Measurements from ENCODE around the gene ZKSCAN1. TPM values are rescaled to one million over a fixed set of nuclear protein-coding genes. Genes with fewer than 3 reads are reported as not detected.
A peak's percentile ranks its signal among the peaks of the same experiment; 100 is the strongest.

Gene ZKSCAN1
- total RNA-seq, 2 donors from 2014 or later, result 52.2 to 67.1 TPM

DNA sequence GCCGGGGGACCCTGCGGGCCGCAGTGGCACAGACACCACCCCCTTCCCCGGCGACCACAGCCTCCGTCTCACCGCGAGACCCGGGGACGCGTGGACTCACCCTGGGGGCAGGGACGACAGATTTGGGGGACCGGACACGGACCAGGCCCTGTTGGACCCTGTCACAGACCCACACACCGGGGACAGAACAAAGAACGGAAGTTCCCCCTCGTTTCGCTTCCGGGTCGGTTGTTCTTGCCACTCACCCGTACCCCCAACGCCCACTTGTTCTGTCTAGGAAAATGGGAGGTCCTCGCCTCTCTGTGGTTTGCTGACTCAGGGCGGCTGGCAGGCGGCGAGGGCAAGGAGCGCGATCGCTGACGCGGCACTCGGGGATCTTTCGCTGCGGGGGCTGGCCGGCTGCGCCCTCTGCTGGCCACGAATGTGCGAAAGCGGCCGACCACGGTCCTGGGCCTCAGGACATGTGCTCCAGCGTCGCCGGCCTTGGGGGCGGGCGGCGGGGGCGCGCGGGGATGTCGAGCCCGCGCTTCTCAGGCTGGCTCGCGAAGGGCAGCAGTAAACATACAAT is 66.2 kb downstream of the ZKSCAN1 start, which contains the start of gene ZNF3:
TSS of gene ZNF3 (minus strand) at position 189 of the 568 bp plus-strand sequence. CDS start 4,366 bp downstream, outside the sequence.
- DNase-seq (ENCODE audit: low spot score in 2 of 2) (peak; percentile 97 to 99), ATAC-seq (peak; percentile 85 to 90)
- Mint-ChIP-seq H3K36me3 (peaks cover 14 to 18% of the 10 kb centered on the region in 2 donors), H3K9me3 (no peaks in the 10 kb centered on the region), H3K27ac (peak within 1 kb of the TSS; percentile 88 to 94)

DNA sequence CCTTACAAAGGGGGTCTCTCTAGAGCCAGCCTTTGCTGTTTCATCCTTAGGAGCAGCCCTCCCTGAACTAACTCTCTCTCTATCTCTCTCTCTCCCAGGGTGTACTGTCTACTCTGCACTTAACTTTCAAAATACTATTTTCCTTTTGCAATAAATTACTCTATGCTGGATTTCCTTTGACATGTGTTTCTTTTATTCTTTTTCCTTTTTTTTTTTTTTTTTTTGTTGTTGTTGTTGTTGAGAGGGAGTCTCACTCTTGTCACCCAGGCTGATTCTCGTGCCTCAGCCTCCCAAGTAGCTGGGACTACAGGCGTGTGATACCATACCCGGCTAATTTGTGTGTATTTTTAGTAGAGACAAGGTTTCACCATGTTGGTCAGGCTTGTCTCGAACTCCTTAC is 67.6 kb downstream of the ZKSCAN1 start:
- no peak for ATAC-seq

DNA sequence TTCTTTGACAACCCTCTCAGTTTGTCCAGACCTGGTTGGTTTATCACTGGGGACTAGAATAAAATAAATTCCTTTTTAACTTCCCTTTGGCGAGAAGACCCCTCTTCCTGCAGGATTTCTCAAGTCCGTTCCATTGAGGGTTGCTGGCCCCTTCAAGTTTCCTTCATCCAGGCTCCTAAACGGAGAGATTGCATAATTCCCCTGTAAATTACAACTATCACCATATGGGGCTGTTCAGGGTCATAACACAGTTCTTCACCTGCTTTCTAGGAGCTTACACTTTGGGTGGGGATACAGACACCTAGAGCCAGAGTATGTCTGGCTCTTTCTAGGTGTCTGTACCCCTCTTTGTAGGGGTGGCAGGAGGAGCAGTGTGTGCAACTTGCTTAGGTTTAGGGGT is 70.1 kb downstream of the ZKSCAN1 start:
- Mint-ChIP-seq H3K27ac (no peak overlapping the region), H3K36me3 (peaks cover 5 to 12% of the 10 kb centered on the region in 2 donors), H3K9me3 (no peaks in the 10 kb centered on the region)
- ATAC-seq, result no peak
- no peak for DNase-seq (ENCODE audit: low spot score in 2 of 2)

More for the DNA sequence above, 67.6 kb downstream of the ZKSCAN1 start:
- Mint-ChIP-seq H3K36me3 (peaks cover 8 to 10% of the 10 kb centered on the region in 2 donors), H3K27ac (peak overlapping the region; percentile 45 to 88), H3K9me3 (no peaks in the 10 kb centered on the region)
- DNase-seq (ENCODE audit: low spot score in 2 of 2), result no peak

DNA sequence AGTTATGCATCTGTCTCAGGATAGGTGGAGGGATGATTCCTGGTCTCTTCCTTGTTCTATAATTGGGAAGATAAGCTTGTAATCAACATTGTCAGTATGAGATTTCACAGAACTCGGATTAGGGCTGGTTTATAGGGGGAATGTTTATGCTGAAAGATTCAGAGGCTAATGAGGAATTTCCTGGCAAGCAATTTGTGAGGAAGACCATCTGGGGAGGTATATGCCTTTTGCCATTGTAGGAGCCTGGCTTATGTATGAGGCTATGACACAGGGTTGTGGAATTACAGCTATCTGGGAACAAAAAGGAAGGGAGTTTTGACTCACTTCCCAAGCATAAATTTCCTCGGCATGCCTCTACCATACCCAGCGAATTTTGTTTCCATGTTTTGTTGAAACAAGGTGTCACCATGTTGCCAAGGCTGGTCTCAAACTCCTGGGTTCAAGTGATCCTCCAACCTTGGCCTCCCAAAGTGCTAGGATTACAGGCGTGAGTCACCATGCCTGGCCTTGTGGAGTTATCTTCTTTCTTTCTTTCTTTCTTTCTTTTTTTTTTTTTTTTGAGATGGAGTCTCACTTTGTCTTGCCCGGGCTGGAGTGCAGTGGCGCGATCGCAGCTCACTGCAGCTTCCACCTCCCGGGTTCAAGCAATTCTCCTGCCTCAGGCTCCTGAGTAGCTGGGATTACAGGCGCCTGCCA is 71.8 kb downstream of the ZKSCAN1 start:
- no peaks in the 10 kb centered on the region for H3K9me3 Mint-ChIP-seq
- DNase-seq (ENCODE audit: low spot score in 2 of 2), result no peak
- no peak for ATAC-seq
- H3K36me3 Mint-ChIP-seq, result peaks cover 0 to 9% of the 10 kb centered on the region in 2 donors
- H3K27ac Mint-ChIP-seq, result peak overlapping the region in 1 of 2 donors; percentile 91

DNA sequence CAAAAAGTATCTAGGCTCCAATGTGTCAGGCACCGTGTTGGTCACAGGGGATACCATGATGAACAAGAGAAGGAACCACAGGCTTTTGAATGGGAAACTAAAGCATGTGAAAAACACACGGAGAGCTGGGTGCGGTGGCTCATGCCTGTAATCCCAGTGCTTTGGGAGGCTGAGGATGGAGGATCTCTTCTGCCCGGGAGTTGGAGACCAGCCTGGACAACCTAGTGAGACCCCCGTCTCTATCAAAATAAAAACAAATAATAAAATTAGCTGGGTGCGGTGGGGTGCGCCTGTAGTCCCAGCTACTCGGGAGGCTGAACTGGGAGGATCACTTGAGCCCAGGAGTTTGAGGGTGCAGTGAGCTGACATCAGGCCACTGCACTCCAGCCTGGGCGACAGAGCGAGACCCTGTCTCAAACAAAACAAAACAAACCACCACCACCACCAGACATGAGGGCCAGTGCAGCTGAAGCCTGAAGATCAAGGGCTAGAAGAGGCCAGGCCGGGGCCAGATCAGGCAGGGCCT is 72.8 kb downstream of the ZKSCAN1 start:
- H3K27ac Mint-ChIP-seq, result peak overlapping the region; percentile 79 to 91
- H3K9me3 Mint-ChIP-seq, result no peaks in the 10 kb centered on the region
- no peak for DNase-seq (ENCODE audit: low spot score in 2 of 2)
- ATAC-seq, result peak; percentile 3 to 20
- H3K36me3 Mint-ChIP-seq, result peaks cover 0 to 9% of the 10 kb centered on the region in 2 donors

DNA sequence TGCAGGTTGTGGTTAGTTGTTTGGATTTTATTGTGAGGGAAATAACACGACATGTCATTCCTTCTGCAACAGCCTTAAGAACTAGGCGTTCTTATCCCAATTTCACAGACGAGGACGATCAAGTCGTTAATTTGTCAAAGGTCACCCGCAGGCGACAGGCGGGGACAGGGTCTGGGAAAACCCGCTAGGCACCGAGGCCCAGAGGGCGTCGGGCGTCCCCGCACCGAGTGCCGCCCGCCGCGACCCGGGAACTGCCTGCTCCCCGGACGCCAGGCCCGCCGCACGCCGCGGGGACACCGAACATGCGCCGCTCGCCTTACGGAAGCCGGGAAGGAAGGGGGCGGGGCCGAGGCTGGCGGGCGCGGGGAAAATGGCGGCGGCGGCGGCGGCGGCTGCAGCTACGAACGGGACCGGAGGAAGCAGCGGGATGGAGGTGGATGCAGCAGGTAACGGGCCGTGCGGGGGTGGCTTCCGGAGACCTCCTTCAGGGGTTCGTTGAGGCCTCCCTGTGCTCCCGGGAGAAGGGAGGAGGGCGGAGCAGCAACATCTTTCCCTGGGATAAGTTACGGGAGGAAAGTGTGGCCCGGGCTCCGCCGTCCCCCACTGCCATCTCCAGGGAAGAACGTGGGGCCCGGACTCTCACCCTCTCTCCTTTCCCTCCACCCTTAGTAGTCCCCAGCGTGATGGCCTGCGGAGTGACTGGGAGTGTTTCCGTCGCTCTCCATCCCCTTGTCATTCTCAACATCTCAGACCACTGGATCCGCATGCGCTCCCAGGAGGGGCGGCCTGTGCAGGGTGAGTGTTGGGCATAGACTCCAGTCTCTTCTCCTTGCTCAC is 73.4 kb downstream of the ZKSCAN1 start, which contains the start of gene COPS6:
TSS of gene COPS6 (plus strand) at position 349 of the 837 bp plus-strand sequence. CDS start at position 371, 22 bp downstream.
- ATAC-seq (peak; percentile 67 to 68), DNase-seq (ENCODE audit: low spot score in 2 of 2) (peak; percentile 87 to 95)
- Mint-ChIP-seq H3K36me3 (peaks cover 6 to 16% of the 10 kb centered on the region in 2 donors), H3K9me3 (no peaks in the 10 kb centered on the region), H3K27ac (peak within 1 kb of the TSS; percentile 79 to 91)

DNA sequence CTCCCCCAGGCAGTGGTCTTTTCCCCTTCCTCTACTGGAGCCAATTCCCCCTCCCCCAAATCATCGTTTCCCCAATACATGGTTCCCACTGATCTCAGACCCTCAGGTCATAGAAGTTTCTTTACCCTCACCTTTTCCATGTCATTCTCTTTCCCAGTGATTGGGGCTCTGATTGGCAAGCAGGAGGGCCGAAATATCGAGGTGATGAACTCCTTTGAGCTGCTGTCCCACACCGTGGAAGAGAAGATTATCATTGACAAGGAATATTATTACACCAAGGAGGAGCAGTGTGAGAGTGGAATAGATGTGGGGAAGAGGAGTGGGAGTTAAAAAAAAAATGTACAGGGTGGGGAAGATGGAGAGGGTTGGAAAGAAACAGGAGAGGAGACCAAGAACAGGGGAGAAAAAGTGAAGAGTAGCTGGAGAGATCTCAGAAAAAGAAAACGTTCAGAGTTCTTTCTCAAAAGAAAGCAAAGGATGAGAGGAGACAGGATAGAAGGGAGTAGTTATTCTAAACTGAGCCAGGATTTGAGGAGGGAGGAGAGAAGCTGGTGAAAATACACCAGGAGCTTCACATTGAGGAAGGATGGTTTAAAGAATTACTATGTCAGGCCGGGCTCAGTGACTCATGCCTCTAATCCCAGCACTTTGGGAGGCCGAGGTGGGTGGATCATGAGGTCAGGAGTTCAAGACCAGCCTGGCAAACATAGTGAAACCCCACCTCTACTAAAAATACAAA is 74.2 kb downstream of the ZKSCAN1 start:
- Mint-ChIP-seq H3K36me3 (peaks cover 10 to 18% of the 10 kb centered on the region in 2 donors), H3K27ac (peak overlapping the region; percentile 79 to 91), H3K9me3 (no peaks in the 10 kb centered on the region)
- ATAC-seq (no peak), DNase-seq (ENCODE audit: low spot score in 2 of 2) (no peak)

DNA sequence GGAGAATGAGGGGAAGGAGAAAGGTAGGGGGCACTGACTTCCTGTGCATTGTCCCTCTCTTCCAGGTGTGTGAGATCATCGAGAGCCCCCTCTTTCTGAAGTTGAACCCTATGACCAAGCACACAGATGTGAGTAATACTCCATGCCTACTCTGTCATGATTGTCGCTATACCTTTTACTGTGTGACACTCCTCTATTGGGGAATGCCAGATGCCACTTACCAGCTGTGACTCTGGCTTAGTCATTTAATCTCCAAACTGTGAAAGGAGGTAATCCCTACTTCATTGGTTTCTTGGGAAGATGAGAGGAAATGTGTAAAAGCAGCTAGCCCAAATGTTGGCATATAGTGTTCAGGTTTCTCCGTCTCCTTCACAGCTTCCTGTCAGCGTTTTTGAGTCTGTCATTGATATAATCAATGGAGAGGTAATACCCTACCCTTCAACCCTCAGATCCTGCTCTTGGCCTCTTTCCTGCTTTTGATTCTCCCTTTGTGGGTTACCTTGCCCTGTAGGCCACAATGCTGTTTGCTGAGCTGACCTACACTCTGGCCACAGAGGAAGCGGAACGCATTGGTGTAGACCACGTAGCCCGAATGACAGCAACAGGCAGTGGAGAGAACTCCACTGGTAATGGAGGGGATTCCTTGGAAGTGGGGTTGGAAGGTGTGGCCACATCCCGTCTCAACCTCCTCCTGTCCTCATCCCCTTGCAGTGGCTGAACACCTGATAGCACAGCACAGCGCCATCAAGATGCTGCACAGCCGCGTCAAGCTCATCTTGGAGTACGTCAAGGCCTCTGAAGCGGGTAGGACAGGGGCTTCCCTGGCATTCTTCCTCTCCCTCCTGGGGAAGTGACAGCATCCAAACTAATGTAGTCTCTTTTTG is 75.4 kb downstream of the ZKSCAN1 start:
- ATAC-seq (peak; percentile 22 to 49), DNase-seq (ENCODE audit: low spot score in 2 of 2) (no peak)
- Mint-ChIP-seq H3K36me3 (peaks cover 20 to 25% of the 10 kb centered on the region in 2 donors), H3K27ac (peak overlapping the region; percentile 67 to 86), H3K9me3 (no peaks in the 10 kb centered on the region)

Other genes starting within 250 kb of the ZKSCAN1 start
- under 1 TPM in 1 of 2 donors, not detected in 1; 0.14 TPM for gene CYP3A4, start 231.4 kb upstream of the ZKSCAN1 start, total RNA-seq
- not detected for gene CYP3A43, start 187.6 kb upstream of the ZKSCAN1 start, total RNA-seq
- under 1 TPM in 1 of 2 donors, not detected in 1; 0.31 TPM for gene OR2AE1, start 138.6 kb upstream of the ZKSCAN1 start, total RNA-seq
- gene TRIM4, start 96.1 kb upstream of the ZKSCAN1 start, total RNA-seq, result 10 to 100 TPM; 25.8 to 28.3 TPM
- under 1 TPM; 0.68 to 0.89 TPM for gene GJC3, start 86.0 kb upstream of the ZKSCAN1 start, total RNA-seq
- gene AZGP1, start 39.6 kb upstream of the ZKSCAN1 start, total RNA-seq, result under 1 TPM in 1 of 2 donors, not detected in 1; 0.43 TPM
- gene ZSCAN21, start 34.2 kb downstream of the ZKSCAN1 start, total RNA-seq, result 1 to 10 TPM; 3.8 to 7.1 TPM
- gene ZNF3, start 66.1 kb downstream of the ZKSCAN1 start, total RNA-seq, result 10 to 100 TPM; 13.8 to 16.2 TPM
- 100 to 1,000 TPM in 1 of 2 donors, 10 to 100 TPM in 1; 84.6 to 107 TPM for gene COPS6, start 73.4 kb downstream of the ZKSCAN1 start, total RNA-seq
- 100 to 1,000 TPM; 291 to 375 TPM for gene MCM7, start 85.8 kb downstream of the ZKSCAN1 start, total RNA-seq
- 10 to 100 TPM in 1 of 2 donors, 1 to 10 TPM in 1; 8.4 to 13.6 TPM for gene AP4M1, start 86.0 kb downstream of the ZKSCAN1 start, total RNA-seq
- 10 to 100 TPM; 52.7 to 57.6 TPM for gene TAF6, start 103.8 kb downstream of the ZKSCAN1 start, total RNA-seq
- 10 to 100 TPM; 16.4 to 20.9 TPM for gene CNPY4, start 104.0 kb downstream of the ZKSCAN1 start, total RNA-seq
- gene MBLAC1, start 111.4 kb downstream of the ZKSCAN1 start, total RNA-seq, result 1 to 10 TPM; 2.6 to 5.6 TPM
- 100 to 1,000 TPM; 147 to 153 TPM for gene LAMTOR4, start 133.3 kb downstream of the ZKSCAN1 start, total RNA-seq
- 10 to 100 TPM; 17.1 to 32.8 TPM for gene TRAPPC14, start 143.1 kb downstream of the ZKSCAN1 start, total RNA-seq
- gene GAL3ST4, start 153.0 kb downstream of the ZKSCAN1 start, total RNA-seq, result 10 to 100 TPM in 1 of 2 donors, 1 to 10 TPM in 1; 7.7 to 12.5 TPM
- gene GPC2, start 161.8 kb downstream of the ZKSCAN1 start, total RNA-seq, result 10 to 100 TPM in 1 of 2 donors, 1 to 10 TPM in 1; 7.0 to 18.9 TPM
- 10 to 100 TPM; 33.3 to 54.2 TPM for gene STAG3, start 162.3 kb downstream of the ZKSCAN1 start, total RNA-seq
- gene PVRIG, start 204.4 kb downstream of the ZKSCAN1 start, total RNA-seq, result 10 to 100 TPM; 20.8 to 30.6 TPM